ENCODE data around the gene ST6GALNAC1.
A peak's percentile ranks its signal among the peaks of the same experiment; 100 is the strongest.

Gene ST6GALNAC1

GRCh38 chr17:76643553-76644148 is at the start of gene ST6GALNAC1:
ST6GALNAC1 (minus strand) TSS chr17:76643757; CDS start chr17:76643638, 119 bp downstream.
- DNase-seq, result no peak

GRCh38 chr17:76691379-76692191 is 48.0 kb upstream of the ST6GALNAC1 start:
- DNase-seq, result no peak

DNA sequence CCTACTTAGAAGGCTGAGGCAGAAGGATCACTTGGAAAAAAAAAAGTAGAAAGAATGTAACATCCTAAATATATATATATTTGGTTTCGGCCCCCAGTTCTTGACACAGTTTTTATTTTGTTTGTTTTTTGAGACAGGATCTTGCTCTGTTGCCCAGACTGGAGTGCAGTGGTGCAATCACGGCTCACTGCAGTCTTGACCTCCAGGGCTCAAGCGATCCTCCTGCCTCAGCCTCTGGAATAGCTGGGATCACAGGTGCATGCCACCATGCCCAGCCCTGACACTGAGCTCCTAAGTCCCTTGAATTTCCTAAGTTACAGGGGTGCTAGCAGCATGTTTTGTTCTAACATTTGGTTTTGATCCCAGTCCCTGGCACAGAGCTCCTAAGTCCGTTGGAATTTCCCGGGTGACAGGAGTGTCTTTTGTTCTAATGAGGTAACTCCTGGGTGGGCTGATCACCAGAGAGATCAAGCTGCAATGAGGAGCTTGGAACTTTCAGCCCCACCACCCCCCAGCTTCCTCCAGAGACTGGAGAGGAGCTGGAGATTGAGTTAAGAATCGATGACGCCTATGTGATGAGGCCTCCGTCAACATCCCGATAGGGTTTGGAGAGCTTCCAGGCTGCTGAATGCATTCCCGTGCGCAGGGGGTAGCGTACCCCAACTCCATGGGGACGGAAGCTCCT is 47.2 kb upstream of the ST6GALNAC1 start:
- DNase-seq, result no peak

- no peak for DNase-seq
Observed at GRCh38 chr17:76689859-76690258, 46.3 kb upstream of the ST6GALNAC1 start.

DNA sequence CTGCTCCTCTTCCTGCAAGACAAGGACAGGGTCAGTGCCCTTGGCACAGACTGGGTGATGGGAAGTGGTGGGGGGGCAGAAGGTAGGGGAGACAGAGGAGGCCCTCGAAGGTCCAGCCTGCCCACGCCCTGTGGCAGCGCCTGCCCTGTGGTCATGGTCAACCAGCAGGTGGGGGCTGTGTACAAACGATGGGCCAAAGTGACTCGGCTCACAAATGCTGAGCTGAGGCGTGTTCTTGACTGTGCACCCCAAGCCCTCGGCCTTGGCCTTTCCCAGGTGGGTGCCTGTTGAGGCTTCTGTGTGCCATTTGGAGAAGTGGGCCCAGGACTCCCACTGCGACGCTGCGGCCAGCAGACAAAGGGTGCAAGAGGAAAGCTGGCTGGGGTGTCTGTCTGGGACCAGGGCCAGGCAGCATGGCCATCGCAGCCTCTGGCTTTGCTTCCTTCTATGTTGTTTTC is 44.6 kb upstream of the ST6GALNAC1 start:
- DNase-seq, result no peak

DNA sequence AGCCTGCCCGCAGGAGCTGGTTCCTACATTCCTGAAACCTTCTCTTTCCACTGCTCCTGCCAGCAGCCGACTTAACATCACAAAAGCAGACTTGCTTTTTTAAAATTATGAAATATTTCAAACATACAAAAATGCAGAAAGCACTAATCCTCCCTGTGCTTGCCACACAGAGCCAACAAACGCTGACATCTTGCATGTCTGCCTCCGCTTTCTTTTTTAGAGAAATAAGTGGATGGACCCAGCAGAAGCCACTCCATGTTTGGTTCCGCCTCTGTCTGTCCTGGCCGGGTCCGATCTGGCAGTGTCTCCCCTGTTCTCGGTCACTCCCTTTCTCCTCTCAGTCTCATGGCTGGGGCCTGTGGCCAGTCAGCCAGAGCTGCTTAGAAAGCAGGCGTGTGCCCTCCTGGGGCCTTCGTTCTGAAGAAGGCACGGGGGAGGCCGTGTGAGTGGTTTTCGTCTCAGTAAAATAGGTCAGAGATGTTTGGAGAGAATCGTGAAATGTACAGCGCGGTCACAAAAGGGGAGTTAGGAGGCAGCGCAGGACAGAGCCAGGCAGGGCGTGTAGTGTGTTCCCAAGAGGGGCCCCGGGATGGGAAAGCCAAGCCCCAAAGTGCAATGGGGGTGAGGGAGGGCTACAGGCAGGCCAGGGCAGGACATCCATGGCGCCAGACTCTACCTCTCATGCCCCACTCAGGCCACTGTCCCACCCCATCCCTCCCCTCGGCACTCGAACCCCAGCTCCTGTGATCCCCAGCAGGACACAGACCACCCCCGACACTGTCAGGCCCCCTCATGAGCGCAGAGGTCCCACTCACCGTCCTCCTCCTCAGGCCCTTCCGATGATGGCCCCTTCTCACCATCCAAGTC is 44.0 kb upstream of the ST6GALNAC1 start:
- no peak for DNase-seq

DNA sequence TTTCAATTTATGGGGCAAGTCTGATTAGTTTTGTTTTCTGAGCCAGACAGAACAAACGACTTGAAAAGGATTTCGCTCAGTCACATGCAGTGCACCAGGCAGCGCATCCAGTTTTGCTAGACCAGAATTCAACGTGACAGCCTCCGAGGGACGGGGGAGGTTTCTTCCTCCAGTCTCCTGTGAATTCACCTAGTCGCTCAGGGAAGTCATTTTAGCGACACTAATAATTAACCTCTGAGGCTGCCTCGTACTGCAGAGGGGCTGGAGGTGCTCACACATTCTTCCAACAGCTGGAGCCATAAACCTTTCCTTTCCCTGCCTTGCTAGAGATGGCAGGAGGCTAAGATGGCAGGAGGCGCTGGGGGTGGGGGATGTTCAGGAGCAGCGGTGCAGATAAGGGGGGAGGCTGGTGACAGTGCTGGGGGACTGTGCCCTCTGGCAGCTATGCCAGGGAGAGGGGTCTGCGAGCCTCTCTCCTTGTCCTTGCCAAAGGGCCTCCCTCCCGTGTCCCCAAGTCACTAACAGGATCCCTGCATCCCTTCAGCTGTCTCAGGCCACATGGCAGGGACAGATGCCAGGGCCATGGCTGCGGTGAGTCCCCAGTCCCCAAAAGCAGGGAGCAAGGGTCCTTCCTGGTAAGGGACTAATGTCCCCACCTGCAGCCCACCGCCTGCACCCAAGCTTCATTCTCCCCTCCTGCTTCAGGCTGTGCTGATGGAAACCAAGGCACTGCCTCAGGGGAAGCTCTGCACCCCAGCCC is 43.2 kb upstream of the ST6GALNAC1 start:
- DNase-seq, result peak; percentile 26

GRCh38 chr17:76685846-76686245 is 42.3 kb upstream of the ST6GALNAC1 start:
- no peak for DNase-seq

DNA sequence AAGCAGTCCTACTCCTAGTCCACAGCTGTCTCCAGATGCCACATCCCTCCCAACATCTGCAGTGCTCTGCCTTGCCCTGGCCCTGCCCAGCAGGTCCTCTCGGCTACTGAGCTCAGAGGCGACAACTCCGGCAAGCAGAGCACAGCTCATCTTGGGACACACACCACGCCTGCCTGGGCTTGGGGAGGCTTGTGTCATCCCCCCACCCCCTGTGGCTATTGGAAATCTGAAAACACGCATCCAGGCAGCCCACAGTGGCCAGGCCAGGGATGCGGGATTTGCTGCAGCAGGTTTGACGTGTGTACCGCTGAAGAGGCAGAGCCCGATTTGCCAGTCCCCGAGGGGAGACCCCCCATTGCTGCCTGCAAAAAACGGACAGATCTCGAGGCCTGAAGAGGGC is 41.8 kb upstream of the ST6GALNAC1 start:
- no peak for DNase-seq

DNA sequence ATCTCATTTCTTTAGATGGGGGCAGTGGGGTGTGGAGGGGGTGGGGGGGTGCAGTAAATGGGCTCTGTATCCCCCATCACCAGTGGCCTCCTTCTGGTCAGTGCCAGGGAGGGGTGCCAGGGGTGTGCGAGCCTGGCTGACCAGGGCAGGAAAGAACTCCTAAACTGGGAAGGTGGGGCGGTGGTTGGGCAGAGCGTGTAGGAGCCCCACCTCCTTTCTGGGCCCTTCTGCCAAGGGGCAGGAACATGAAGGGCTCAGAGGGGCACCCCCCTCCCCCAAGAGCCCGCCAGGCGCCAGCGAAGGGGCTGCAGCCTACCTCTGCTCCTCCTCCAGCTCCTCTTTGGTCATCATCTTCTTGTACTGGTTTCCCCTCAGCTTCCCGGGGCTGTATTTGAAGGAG is 41.2 kb upstream of the ST6GALNAC1 start:
- DNase-seq, result no peak

DNA sequence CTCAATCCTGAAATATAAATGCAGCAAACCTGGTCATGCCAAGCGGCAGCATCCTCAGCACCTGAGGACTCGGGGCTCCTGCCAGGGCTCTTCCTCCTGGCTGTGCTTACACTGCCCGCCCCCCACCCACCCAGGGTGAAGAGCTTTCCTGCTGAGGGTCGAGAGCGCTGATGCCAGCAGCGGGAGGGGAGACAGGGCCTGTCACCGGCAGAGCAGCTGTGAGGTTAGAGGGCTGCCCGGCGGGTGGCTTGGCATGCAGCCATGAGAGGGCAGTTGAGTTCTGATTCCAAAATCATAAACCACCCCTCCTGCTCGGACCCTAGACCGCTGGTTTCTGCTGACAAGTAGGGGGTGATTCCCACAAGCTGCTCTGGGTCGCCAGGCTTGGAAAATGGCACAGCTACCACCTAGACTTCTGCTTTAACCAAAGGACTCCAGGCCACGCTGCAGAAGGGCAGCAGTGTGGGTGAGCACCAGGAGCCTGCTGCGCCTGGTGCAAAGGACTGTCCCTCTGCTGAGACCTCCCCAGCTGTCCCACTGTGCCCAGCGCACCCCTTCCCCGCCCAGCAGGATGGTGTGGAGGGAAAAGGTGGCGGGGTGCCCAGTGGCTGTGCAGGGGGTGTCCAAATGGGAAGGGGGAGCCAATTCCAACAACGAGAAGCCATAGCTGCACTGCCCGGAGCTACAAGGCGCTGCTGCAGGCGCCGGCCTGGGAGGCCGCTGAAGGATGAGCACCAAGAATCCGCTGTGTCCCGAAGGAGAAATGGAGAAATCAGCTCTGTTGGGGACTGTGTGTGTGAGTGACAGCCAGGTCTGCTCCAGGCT is 40.6 kb upstream of the ST6GALNAC1 start:
- no peak for DNase-seq

- no peak for DNase-seq
Observed at GRCh38 chr17:76683011-76683755, 39.6 kb upstream of the ST6GALNAC1 start.

- DNase-seq, result no peak
Observed at GRCh38 chr17:76682296-76682695, 38.7 kb upstream of the ST6GALNAC1 start.

DNA sequence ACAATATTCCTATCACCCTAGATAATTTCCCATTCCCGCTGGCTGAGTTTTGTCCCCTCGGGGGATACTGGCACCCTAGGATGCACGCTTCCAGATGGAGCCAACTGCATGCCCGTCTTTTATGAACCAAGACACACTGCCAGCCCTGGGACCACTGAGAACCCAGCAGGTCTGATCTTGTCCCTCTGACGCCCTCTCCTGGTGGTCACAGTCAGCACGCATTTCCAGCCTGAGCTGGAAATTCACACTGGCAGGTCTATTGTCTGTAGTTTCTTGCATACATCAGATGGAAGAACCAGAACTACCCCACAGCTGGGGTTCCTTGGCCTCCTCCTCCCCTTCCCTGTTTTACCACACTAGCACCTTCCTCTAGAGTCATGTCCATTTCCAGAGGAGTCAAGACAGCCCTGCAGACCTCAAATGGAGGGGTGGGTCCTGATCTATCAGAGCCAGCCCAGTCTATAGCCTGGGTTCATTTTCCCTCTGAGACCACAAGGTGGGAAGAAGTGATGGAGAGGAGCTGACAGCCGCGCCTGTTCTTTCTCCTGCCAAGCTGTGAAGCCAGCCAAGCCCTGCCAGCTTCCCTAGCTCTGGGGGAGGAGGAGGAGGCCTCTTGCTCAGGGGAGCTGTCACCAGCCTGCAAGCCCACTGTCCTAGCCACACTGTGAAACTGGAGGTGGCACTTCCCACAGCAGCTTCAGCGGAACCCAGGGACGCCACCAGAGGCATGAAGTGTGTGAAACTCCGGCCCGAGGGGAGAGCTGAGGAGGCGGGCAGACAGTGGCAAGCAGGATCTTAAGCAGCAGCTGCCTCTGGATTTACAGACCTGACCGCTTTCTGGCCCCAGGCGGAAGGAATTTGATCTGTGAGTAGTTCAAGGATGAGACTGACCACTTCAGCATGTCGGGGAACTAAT is 37.9 kb upstream of the ST6GALNAC1 start:
- DNase-seq, result peak; percentile 61

DNA sequence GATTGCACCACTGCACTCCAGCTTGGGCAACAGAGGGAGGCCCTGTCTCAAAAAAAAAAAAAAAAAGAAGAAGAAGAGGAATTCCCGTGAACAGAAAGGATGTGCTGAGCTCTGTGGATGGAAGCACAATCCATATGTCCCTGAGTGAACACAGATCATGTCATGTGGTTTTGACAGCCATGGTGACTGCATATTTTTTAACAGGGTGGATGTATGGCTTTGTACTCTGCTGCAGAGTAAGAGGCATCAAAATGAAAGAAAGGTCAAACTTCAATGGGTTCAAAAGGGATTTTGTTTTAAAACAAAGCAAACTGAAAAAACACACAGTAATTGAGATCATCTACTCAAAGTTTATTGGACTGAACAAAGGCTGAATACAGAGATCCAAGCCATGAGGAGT is 35.7 kb upstream of the ST6GALNAC1 start:
- DNase-seq, result no peak

DNA sequence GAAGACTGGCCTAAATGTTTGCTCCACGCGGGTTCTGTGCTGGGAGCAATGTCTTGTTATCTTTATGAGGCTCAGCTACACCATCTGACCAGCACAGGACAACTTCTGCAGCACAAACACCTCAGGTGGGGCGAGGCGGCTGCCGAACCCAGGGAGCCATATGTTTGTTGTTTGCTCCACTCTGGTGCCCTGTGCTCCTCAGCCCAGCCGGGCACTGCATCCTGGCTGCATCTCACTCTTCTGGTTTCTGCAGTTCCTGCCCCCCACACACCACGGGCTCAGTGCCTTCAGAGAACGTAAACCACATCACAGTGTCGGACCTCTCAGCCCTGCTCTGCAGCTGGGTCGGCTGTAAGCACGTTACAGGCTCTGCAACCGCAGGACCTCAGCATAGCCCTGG is 34.8 kb upstream of the ST6GALNAC1 start:
- DNase-seq, result peak; percentile 52

DNA sequence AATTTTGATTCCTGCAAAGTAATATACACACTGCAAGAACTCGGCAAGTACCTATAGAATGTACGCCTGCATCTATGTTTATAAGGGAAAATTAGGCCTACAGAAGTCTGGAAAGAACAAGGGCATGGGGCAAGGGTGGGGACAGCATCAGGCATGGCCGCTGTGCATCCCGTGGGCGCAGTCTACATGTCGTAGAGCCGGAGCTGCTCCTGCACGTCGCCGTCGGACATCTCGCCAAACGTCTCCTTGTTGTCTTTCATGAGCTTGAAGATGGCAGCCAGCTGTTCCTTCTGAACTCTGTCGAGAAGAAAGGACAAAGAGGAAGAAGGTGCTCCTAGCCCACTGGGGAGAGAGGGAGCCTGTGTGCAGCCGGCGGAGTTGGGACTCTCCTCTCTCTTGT is 33.8 kb upstream of the ST6GALNAC1 start:
- no peak for DNase-seq

DNA sequence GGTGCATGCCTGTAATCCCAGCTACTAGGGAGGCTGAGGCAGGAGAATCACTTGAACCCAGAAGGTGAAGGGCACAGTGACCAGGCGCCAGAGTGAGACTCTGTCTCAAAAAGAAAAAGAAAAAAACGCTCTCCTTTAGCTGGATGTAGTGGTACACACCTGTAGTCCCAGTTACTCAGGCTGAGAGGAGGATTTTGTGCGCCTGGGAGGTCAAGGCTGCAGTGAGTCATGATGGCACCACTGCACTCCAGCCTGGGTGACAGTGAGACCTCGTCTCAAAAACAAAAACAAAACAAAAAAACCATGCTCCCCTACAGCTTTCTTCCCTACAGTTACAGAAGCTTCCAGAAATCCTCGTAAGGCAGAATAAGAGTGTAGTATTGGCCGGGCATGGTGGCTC is 33.1 kb upstream of the ST6GALNAC1 start:
- no peak for DNase-seq

DNA sequence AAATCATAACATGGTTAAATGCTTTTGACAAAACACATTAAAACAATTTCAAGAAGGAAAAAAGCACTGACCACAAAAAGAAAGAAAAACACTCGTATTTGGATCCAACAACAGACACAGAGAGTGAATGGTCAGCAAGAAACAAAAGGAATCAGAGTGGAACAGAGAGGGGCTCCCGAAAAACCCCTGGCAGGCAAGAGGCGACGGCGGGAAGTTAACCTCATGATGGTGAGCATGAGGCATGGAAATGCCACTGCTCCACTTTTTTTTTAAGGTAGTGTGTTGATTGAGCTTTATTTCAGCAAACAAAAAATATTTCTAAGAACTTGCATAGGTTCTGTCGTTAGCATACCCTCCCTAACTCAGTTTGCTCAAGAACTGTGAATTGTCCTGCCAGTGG is 32.1 kb upstream of the ST6GALNAC1 start:
- no peak for DNase-seq
